NCI-H82 treated with DMSO at 0.1 percent for 48 hours (cell line): ENCODE results near the gene PDZD2.

Experiments
- DNase-seq: peaks from one replicate; lab custom pipeline; 2025; ENCODE audit not compliant: unreplicated experiment; lab: John Stamatoyannopoulos, UW

PDZD2 gene

DNA sequence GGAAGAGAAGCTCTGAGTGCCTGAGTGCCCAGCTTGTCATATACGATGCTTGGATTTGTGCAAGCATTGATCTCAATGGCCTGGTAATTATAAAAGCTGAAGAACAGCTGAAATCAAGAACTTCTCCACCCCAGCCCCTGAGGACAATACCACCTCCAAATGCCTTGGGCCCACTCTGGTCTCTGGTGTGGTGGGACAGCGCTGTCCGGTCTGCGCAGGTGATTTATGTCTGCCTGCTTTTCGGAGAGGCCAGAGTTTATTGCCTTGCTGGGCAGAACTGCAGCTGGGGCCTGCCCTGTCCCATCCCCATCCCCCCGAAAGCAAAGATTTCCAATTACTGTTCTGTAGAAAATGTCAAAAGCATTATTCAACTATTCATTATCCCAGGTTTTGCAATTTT, 1.1 kb upstream of the PDZD2 start:
- no peak for DNase-seq

DNA sequence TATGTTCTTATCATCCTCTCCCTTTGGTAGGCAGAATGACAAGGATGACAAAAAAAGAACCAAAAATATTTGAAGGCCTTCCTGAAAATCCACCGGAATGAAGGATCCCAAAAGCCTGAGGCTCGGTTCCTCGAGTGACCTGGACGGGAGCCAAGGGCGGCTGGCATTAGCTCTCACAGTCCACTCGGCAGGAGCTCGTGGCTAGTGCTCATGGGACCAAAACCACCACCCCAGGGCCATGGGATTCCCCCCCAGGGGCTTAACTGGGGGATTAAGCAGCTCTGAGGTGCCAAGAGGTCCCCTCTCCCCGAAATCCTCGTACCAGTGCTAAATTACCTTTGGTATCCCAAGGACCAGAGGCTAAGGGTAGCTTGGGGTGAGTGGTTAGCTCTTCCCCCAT, 586 bp upstream of the PDZD2 start:
- DNase-seq: no peak

DNA sequence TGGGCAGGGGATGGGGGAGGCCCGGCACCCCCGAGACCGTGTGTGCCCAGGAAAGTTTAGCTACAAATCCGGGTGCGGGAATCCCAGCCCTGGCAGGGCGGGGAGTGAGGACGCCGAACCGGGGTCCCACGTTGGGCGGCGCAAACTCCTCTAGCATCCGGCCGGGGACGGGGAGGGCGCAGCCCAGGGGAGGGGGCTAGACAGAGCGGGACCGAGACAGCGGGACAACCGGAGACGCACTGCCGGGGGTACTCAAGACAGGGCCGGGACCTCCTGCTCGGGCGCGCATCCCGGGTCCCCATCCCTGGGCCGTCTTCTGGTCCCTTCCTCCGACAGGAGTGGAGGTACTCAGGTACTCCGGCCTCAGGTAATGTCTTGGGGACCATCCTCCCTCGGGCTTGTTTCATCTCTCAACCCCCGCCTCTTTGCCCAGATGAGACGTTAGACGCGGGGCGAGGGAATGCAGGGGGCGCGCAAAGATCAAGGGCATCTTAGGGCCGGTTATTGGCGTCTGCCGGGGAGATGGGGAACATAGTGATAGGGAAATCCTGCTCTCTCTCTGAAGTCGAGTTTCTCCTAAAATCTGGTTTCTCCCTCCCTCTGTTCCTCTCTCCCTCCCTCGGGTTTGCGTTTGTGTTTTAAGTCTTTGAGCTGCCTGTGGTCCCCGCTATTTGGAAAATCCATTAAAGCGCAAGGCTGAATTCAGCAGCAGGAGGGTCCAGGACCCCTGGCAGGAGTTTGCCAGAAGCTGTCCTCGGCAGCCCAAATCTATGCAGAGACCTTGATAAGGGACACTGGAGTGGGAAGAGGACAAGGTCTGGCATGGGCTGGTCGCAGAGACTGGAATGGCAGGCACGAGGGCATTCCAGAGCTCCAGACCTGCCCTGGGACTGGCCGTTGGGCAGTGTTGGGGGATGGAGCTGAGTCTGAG, 815 bp downstream of the PDZD2 start:
- DNase-seq: no peak

DNA sequence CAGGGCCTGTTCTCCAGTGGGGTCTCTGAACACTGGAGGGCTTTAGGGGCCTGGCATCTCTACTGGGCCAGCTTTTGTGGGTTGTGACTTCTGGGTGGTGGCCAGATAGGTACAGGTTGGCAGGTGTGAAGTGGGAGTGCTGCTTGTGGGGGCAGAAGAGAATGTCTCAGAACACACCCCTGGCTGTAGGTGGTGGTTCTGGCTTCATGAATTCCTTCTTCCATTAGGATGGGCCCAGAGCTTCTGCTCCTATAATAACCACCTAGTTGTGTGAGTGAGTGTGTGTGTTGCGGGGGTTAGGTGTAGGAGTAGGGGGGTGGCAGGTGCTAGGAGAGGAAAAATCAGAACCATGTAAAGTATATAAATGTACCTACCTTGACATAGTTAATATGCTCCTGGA, 1.6 kb downstream of the PDZD2 start:
- DNase-seq: no peak

DNA sequence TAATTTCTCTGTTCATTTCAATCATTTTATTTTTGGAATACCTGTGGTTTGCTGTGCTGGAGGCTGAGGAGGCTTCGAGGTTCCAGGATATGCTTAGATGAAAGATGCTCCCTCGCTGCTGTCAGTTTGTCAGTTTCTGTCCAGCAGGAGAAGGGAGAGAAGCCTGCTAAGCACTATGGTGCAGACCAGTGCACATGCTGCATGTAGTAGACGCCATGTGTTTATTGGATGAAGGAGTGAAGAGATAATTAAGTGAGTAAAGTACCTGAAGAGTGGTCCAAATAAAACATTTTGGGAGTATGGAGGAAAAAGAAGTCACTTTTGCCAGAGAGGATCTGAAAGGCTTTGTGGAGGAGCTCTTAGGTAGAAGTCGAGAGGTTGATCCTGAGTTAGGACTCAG, 2.1 kb downstream of the PDZD2 start:
- DNase-seq: no peak

DNA sequence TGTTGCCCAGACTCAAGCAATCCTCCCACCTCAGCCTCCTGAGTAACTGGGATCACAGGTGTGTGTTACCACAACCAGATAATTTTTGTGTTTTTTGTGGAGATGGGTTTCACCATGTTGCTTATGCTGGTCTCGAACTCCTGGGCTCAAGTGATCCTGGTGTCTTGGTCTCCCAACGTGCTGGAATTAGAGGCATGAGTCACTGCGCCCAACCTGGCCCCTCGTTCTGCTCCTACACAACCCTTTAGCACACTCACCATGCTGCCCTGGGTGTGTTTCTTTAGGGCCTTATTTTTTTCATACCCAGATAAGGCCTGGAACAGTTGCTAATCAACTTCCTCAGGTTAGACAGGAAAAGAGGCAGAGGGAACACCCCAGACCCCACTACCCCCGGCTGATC, 2.6 kb downstream of the PDZD2 start:
- no peak for DNase-seq

DNA sequence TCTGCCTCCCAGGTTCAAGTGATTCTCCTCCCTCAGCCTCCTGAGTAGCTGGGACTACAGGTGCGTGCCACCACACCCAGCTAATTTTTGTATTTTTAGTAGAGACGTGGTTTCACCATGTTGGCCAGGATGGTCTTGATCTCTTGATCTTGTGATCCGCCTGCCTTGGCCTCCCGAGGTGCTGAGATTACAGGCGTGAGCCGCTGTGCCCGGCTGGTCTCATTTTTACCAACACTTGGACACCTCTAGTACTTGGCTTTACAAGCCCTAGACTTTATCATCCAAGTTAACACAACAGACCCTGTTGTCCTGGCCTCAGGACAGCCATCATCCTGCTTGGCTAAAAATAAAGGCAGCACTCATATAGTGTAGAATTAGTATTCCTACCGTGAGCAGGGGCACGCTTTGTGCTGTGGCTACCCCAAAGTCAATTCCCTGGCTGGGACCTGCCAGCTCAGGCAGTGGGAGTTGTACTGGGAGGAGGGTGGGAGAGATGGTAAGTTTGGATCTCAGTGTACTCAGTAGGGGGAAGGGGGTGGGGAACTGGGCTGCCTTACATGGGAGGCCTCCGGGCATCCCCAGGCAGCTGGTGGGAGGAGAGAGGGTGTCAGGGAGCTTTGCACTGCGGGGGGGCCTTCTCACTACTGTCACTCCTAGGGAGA, 6.6 kb downstream of the PDZD2 start:
- DNase-seq: no peak

DNA sequence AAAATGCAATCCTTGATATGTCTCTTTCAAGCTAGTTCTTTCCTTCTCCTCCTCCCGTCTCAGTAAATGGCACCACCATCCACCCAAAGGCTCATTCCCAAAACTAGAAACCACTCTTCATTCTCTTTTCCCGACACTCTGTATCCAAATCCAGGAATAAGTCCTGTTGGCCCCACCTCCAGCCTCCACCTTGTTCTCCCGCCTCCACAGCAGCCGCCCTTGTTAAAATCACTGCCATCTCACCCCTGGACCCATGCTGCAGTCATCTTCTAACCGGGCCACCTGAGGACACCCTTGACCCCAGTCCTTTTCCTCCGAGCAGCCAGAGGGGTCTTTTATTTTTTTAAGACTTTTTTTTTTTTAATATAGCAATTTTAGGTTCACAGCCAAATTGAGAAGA, 9.4 kb downstream of the PDZD2 start:
- DNase-seq: no peak

DNA sequence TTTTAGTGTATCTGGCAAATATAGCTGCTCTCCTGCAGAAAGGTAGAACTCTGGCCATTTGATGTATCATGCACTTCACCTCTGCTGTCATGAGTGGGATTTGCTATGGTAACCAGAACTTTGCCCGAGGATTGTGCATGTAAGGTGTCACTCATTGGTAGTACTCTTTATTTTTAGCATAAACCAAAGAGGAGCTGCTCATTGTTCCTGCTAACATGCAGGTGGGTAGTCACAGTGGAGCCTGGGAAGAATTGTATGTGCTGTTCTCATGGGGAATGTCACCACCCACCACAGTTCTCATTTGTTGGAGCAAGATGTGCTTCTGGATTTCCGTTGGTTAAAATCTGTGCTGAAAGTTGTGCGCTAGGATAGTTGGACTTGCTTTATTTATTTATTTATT, 12.3 kb downstream of the PDZD2 start:
- DNase-seq: no peak

DNA sequence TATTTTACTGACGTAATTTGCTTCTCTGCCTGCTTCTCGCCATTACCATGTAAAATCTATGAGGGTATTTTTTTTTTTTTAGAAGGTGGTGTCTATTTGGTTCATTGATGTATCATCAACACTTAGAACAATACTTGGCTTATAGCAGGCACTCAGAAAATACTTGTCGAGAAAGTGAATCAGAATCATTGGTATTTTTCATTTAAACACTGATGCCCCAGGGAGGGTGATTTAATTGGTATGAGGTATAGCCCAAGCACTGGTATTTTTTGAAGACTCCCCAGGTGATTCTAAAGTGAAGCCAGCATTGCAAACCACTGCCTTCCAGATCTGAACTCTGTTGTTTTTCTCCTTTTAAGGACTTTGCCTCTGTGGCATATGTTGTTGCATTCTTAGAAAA, 16.6 kb downstream of the PDZD2 start:
- no peak for DNase-seq

DNA sequence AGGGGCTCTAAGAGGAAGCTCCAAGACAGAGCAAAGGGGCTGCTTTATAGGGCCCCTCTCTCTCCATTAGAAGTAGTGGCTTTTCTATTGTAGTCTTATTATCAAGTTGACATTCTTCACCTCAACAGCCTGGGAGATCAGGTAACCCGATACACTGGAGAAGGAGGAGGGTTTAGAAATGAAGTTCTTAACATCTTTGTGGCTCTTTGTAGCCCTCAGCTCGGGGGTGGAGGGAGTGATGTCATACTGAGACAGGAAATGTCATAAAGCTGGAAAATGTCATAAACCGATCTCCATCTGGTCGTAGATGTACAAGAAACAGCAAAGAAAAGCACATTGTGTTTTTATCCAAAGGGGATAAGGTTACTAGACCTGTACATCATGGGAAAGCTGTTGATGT, 17.9 kb downstream of the PDZD2 start:
- no peak for DNase-seq

DNA sequence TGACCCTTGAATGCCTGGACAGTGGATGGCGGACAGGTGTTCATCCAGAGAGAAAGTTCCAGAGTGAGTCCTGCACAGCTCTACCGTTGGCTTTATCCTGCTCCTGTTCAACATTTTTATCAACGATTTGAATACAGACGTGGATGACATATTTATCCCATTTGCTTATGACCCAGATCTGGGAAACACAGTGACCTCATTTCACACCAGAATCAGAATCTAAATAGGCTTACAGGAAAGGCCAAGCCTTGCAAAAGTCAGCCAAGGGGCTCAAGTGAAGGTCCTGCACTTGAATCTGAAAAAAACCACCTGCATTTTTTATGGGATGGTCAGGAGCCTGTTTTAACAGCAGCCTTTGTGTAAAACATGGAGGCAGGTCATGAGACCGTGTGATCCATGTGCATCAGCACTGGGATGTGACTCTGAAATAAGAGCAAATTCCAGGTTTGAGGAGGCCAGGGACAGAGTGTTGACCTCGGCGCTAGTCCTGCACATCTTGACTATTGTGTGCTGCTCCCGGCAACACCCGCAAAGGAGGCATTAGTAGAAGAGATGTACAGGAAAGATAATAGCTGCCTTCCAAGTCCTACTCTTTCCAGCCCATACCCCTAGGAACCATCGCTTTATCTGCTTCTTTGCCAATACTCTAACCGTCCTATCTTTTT, 18.5 kb downstream of the PDZD2 start:
- DNase-seq: no peak

DNA sequence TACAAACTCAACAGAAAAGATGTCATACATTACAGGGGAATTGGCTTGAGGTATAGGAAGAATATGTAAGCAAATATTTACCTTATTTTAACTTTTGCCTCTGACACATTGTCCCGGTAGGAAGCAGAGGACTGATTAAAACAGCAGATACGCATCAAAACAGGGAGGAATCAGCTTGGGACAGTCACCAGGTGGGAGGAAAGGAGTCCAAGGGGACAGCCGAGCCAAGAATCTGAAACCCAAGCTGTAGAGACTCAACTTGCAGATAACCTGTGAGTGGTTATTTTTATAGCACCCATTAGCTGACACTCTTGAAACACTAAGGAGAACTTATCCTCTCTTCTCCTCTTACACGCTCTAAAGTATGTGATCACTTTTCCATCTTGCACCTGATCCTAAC, 22.3 kb downstream of the PDZD2 start:
- DNase-seq: no peak

DNA sequence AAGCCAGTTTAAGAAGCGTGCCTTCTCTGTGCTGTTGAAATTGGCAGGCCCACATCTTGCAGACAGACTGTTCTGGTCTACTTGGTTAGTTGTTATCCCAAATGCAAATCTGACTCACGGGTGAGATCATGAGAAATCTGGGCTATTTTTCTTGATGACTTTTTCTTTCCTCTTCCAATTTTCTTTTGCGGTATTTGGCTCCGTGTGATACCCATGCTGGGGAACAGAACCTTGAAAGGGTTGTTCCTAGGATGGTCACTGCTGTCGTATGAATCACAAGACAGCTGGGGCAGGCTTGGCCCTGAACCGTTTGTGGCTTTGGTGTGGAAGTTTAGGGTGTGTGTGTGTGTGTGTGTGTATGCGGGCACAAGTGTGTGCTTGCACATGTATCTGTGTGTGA, 24.6 kb downstream of the PDZD2 start:
- no peak for DNase-seq

DNA sequence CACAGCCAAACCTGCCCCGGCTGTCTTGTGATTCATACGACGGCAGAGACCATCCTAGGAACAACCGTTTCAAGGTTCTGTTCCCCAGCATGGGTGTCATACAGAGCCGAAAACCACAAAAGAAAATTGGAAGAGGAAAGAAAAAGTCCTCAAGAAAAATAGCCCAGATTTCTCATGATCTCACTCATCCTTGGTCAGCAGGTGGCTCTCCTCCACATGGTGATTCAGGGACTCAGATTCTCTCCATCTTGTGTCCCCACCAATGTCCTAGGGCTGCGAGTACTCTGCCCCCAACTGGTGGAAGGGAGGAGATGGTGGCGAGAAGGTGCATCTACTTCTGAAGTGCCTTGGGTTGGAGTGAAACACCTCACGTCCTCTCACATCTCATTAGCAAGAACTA, 25.6 kb downstream of the PDZD2 start:
- DNase-seq: no peak

DNA sequence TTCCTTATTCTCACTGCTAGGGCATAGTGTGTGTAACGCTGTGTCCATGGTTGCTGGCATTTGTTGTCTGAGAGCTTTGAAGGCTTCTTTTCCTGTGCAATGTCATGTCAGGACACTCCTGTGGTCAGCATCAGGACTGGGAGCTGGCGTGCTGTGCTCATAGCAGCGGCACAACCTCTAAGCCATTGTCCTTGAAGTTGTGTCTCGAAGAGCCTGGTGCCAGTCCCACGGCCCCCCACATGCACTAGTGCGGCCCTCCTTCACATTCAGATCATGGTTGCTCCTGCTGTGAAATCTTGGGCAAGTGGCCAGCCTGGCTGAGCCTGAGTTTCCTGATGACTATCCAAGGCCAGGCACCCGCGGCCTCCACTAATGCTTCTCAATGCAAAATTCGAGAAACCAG, 32.4 kb downstream of the PDZD2 start:
- DNase-seq: no peak

DNA sequence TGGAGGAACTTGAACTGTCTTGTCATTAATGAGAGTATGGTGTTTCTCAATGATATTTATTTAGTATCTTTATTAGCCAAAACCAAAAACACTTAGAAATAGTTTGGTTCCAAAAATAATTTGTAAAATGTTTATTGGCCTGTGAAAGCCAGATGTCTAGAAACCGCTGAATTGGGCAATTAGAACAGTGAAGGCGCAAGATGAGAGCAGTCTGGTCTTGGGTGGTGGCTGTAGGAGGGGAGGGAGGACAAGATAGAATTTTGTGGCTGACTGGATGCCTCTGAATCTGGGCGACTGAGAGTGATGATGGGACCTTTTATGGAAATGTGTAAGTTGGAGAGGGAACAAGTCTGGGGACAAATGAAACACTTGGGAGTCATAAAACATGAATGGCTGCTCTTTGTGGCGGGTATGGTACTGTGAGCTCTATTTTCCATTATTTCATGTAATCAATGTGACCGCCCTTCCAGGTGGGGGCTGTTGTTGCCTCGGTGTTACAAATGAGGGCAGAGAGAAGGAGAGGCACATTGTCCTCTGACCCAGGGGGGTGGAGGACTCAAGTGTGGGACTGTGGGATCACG, 35.5 kb downstream of the PDZD2 start:
- no peak for DNase-seq

DNA sequence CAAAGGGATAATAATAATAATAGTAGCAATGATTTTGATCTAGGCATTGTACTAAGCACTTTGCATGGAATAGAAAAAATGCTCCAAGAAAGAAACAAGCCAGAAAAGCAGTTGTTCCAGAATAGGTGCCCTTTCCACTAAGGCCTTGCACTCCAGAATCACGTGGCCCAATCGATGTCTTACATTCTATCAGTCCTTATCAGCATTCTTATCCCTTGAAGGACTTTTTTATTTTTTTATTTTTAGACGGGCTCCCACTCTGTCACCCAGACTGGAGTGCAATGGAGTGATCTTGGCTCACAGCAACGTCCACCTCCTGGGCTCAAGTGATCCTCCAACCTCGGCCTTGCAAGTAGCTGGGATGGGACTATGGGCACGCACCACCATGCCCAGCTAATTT, 36.5 kb downstream of the PDZD2 start:
- no peak for DNase-seq

DNA sequence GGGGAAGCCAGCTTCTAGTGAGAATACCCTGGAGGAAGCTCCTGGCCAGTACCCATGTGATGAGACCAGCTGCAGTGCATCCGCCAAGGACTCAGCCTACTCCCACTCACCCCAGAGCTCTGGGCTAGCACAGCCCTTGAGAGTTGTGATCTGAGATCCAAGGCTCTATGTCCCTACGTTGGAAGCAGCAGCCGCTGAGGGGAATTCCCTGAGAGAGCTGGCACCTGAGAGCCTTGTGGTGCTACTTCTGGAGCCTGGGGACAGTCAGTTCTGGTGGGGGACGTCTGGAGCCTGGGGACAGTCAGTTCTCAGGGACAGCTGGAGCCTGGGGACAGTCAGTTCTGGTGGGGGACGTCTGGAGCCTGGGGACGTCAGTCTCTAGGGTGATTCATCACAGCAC, 39.2 kb downstream of the PDZD2 start:
- DNase-seq: no peak

DNA sequence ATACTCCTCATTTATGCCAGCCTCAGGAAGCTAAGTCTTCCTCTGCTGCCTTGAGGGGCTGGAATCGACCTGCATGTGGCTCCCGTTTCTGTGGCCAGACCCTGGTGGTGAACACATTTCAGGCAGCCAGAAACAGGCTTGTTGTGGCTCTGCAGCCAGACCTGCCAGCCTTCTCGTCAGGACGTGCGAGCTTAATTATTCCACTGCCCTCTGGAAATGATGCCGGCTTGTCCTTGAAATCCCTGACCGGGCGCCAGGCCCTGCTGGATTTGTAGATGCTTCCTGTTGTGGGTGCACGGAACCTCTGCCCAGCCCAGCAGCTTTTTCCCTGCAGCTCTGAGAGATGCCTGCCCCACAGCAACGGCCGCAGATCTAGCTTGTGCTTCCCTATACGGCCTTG, 41.6 kb downstream of the PDZD2 start:
- no peak for DNase-seq

DNA sequence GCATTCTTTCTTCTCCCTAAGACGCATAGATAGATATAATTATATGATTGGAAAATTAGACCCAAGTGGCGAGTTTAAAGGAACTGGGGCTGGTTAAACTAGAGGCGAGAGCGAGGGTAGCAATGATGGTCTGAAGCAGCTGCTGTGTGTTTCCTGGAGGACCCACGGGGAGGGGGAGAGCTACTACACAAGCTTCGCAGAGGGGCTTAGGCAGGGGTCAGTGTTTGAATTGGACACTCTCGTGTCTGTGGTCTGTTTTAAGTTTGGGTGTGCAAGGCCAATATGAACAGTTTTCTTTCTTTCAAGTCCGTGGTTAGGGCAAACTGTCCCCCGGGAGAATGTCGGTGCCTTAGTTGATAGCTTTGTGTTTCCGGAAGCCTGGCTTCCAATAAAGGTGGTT, 43.1 kb downstream of the PDZD2 start:
- DNase-seq: no peak

DNA sequence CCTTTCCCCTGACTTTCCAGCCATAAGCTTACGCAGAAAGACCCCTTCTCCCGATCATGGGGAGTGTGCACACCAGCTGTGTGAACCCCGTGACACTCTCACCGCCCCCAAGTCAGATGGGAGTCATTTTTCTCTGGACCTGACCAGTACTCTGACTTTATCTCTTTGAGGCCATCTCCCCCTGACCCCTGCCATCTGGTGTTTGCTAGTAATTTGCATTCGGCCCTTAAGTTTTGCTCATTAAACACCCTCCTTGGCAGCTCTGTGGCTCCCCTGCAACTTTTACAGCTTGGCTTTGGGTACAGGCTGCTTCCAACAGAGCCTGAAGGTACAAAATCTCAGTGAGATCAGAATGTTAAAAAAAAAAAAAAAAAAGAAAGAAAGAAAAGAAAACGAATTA, 43.9 kb downstream of the PDZD2 start:
- DNase-seq: no peak
